Testis (tissue), 3 donors: ENCODE measurements around the gene SSPN. TPM values are rescaled to one million over a fixed set of nuclear protein-coding genes. Genes with fewer than 3 reads are reported as not detected.

Source experiments
- DNase-seq: peaks from one replicate; pipeline ENCODE4 v3.0.0-alpha.2; 2019
- H3K27ac ChIP-seq, 2 donors: fragments of 200-600 bp; sonication (generic); one replicate each; pipeline ENCODE4 v1.5.1; 2019
- H3K27me3 ChIP-seq: fragments of 200-600 bp; sonication (generic); one replicate; pipeline ENCODE4 v1.5.1; 2019
- H3K36me3 ChIP-seq: fragments of 200-600 bp; sonication (generic); one replicate; pipeline ENCODE4 v1.5.1; 2017; ENCODE audit warnings: low read depth; ENCODE audit errors: missing control alignments
- H3K4me1 ChIP-seq: fragments of 200-600 bp; sonication (generic); one replicate; pipeline ENCODE4 v1.5.1; 2019
- H3K4me3 ChIP-seq, 2 donors: fragments of 200-600 bp; sonication (generic); one replicate each; pipeline ENCODE4 v1.5.1; 2017 to 2019
- H3K9me3 ChIP-seq: fragments of 200-600 bp; sonication (generic); one replicate; pipeline ENCODE4 v1.5.1; 2017
- CTCF ChIP-seq, 3 experiments: fragments of 450-650 bp in 2 of 3; fragments of 200-600 bp in 1 of 3; sonication (generic) in 1 of 3; IDR thresholded peaks; one replicate each; pipeline ENCODE4 v1.5.1; 2016 to 2019; ENCODE audit warnings: antibody characterized with exemption in 3 of 3, mild to moderate bottlenecking in 2 of 3, moderate library complexity in 1 of 3
- POLR2A ChIP-seq: fragments of 450-650 bp; IDR thresholded peaks from one replicate; pipeline ENCODE4 v1.6.1; 2017; ENCODE audit warnings: antibody characterized with exemption, mild to moderate bottlenecking, moderate library complexity
- WGBS, 2 donors: methylation state at CpG; one replicate each; pipeline ENCODE4 v1.1.5; 2018; 5-methylcytosine and 5-hydroxymethylcytosine counted together
- intact Hi-C: fragments of 100-400 bp; cut with DNase I; formaldehyde crosslinking; loops from one replicate; pipeline ENCODE4 v1.15.1; 2023; ENCODE audit warnings: low total_unique reads
- polyA plus RNA-seq: library from polyadenylated mRNA; stranded (reverse); fragments of 350-450 nt; fragmentation: Illumina TruSeq; extraction: RNeasy Lipid Tissue Mini Kit (QIAGEN cat#74804); gene quantifications from one replicate; pipeline ENCODE4 v1.2.3, GENCODE V29; 2014; ENCODE audit warnings: low read depth, low replicate concordance; ENCODE audit not compliant: insufficient read depth
- total RNA-seq, 2 donors: library from RNA; depleted of rRNA; stranded (reverse); fragments of >200 nt; gene quantifications; one replicate each; pipeline ENCODE4 v1.2.3, GENCODE V29; 2016

The SSPN gene
- total and polyA plus RNA-seq, 3 donors from 2014 or later = 17.8 to 41.6 (median 25.5) TPM

GRCh38 chr12:26179826-26180225 is 15.5 kb upstream of the SSPN start:
- no peak for TF ChIP-seq POLR2A
- TF ChIP-seq CTCF (IDR thresholded peaks at IDR 0.05) = no peak
- no peaks in the 10 kb centered on the region for H3K9me3 ChIP-seq
- H3K27me3 ChIP-seq = no peaks in the 10 kb centered on the region
- H3K4me1 ChIP-seq = no peaks in the 10 kb centered on the region
- DNase-seq = no peak
- 93 to 96% methylated on average over 4 of the region's 4 CpGs for WGBS, 2 donors
- intact Hi-C loops = no loop called here
- no peaks in the 10 kb centered on the region for H3K36me3 ChIP-seq
- no peak overlapping the region for H3K4me3 ChIP-seq
- H3K27ac ChIP-seq = no peak overlapping the region

DNA sequence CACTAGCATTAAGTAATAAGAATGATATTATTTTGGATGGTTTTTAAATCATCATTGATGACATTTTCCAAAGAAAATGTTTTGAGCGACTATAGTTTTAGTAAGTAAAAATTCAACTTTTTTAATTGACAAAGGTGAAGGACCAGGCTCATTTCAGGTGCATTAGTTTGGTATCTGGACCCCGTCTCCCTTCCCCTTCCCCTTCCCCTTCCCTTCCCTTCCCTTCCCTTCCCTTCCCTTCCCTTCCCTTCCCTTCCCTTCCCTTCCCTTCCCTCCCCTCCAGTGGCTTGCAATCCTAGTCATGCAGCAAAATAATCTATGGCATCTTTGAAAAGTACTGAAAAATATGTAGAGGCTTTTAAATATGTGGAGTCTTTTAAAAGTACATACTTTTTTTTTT is 13.0 kb upstream of the SSPN start:
- TF ChIP-seq CTCF (IDR thresholded peaks at IDR 0.05) = no peak
- TF ChIP-seq POLR2A = no peak
- peaks cover 6% of the 10 kb centered on the region for H3K4me1 ChIP-seq
- no peak overlapping the region for H3K27ac ChIP-seq
- no peaks in the 10 kb centered on the region for H3K27me3 ChIP-seq
- H3K4me3 ChIP-seq = no peak overlapping the region
- no peaks in the 10 kb centered on the region for H3K9me3 ChIP-seq
- WGBS, 2 donors = 86 to 94% methylated on average over 2 of the region's 2 CpGs
- intact Hi-C loops = no loop called here
- no peak for DNase-seq
- no peaks in the 10 kb centered on the region for H3K36me3 ChIP-seq

DNA sequence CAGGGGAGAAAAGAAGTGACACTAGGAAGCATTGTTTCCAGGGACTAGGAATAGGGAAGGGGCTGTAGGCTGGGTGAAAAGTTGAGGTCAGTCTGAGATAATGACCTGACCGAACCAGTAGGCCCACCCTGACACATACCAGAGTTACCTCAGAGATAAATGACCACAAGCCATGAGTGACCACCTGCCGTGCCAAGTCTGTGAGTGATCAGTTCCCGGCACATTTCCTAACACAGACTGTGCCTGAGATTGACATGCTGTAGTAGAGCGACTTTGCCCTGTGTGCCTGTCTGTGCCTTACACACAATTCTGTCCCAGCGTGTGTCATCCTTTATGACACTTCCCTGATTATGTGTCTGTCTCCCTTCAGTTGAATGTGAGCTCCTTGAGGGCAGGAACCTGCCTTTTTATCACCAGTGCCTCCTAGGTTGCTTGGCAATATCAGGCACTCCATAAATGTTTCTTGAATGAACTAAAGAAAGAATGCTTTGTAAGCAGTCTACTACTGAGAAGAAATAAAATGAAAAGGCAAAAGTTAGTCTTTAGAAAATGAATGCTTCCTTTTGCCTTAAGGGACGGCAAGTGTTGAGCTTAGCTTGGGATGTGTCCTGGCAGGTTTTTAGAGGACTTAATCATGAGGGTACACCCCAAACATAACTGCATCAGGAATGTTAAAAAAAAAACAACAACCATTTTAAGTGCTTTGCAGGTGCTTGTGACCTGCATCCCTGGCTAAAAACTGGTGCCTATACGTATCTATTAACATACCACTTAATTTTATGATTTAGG is 9.6 kb upstream of the SSPN start:
- no peak overlapping the region for H3K27ac ChIP-seq
- no peaks in the 10 kb centered on the region for H3K27me3 ChIP-seq
- H3K36me3 ChIP-seq = no peaks in the 10 kb centered on the region
- no peaks in the 10 kb centered on the region for H3K9me3 ChIP-seq
- 89 to 93% methylated on average over 7 of the region's 7 CpGs for WGBS, 2 donors
- peaks cover 6% of the 10 kb centered on the region for H3K4me1 ChIP-seq
- TF ChIP-seq CTCF (IDR thresholded peaks at IDR 0.05) (no peak), POLR2A (no peak)
- no peak for DNase-seq
- intact Hi-C loops = no loop called here
- no peak overlapping the region for H3K4me3 ChIP-seq

- Histone ChIP-seq H3K27me3 (no peaks in the 10 kb centered on the region), H3K4me1 (peaks cover 6% of the 10 kb centered on the region), H3K36me3 (no peaks in the 10 kb centered on the region), H3K27ac (peak overlapping the region; percentile 10 to 58), H3K9me3 (no peaks in the 10 kb centered on the region), H3K4me3 (no peak overlapping the region)
- WGBS, 2 donors = 52 to 70% methylated on average over 8 of the region's 8 CpGs
- intact Hi-C loops = no loop called here
- TF ChIP-seq CTCF (IDR thresholded peaks at IDR 0.05) (no peak), POLR2A (no peak)
- DNase-seq = peak; percentile 73
Measured at GRCh38 chr12:26187014-26187798, 8.2 kb upstream of the SSPN start.
